H1 (cell line): ENCODE data around the gene CLPSL2. TPM values are rescaled to one million over a fixed set of nuclear protein-coding genes. Genes with fewer than 3 reads are reported as not detected.

Experiments used
- CBX8 ChIP-seq: fragments of 300-800, 300-1000 bp; sonication (generic); IDR thresholded peaks from 2 replicates; pipeline ENCODE4 v1.7.1; 2016; ENCODE audit warnings: low read depth, low read length, borderline replicate concordance
- CHD2 ChIP-seq: IDR thresholded peaks from 2 replicates; pipeline ENCODE4 v1.6.1; 2012; ENCODE audit warnings: low read length, improper control_type of control experiment
- JUND ChIP-seq: IDR thresholded peaks from 2 replicates; pipeline ENCODE4 v1.6.1; 2011; ENCODE audit warnings: mild to moderate bottlenecking, improper control_type of control experiment, low read length
- NANOG ChIP-seq: IDR thresholded peaks from 2 replicates; pipeline ENCODE4 v1.6.1; 2011; ENCODE audit warnings: low read length, low read depth, mild to moderate bottlenecking, inconsistent platforms; ENCODE audit not compliant: insufficient read depth, poor library complexity, severe bottlenecking
- PHF8 ChIP-seq: fragments of 200-600 bp; sonication (generic); conservative IDR thresholded peaks from 2 replicates; pipeline ENCODE4 v1.7.1; 2012; ENCODE audit warnings: low read depth, mild to moderate bottlenecking, inconsistent platforms, low read length, moderate library complexity
- SUZ12 ChIP-seq: fragments of 200-600 bp; sonication (generic); IDR thresholded peaks from 2 replicates; pipeline ENCODE4 v1.6.1; 2012; ENCODE audit warnings: mild to moderate bottlenecking, inconsistent platforms, low read length, moderate library complexity, mixed read lengths
- YY1 ChIP-seq: IDR thresholded peaks from 2 replicates; pipeline ENCODE4 v1.6.1; 2011; ENCODE audit warnings: low read depth, mild to moderate bottlenecking, low read length
- polyA plus RNA-seq, 7 experiments: library from polyadenylated mRNA; depleted of rRNA in 3 of 7; stranded (reverse) in 5 of 7; unstranded in 2 of 7; fragments of >200 nt in 5 of 7; fragments of 200-250 nt in 2 of 7; gene quantifications; 1 replicate in 5 of 7; 2 replicates in 1 of 7; 4 replicates in 1 of 7; pipeline versions ENCODE4 v1.2.1 to v1.2.3, GENCODE V29; 2011 to 2013; ENCODE audit warnings: missing spikeins in 2 of 7, mixed read lengths in 2 of 7
- total RNA-seq: library from RNA; stranded (reverse); fragmentation: NEBNext Ultra II Directional; extraction: Animal tissue kit (Norgen Biotek cat#: 25700); gene quantifications from 2 replicates; pipeline ENCODE4 v1.2.1, GENCODE V29; 2021
- TF ChIP-seq, protein P1 (sequence below): fragments of 300-600 bp; sonication (generic); IDR thresholded peaks from 2 replicates; pipeline ENCODE4 v1.7.1; 2012; ENCODE audit warnings: low read length, moderate library complexity, mild to moderate bottlenecking, inconsistent platforms; ENCODE audit not compliant: insufficient replicate concordance
- TF ChIP-seq, protein P2 (sequence below), 3 experiments: IDR thresholded peaks; 1 replicate in 2 of 3; 2 replicates in 1 of 3; pipeline versions ENCODE4 v1.5.1 to v1.6.1; 2011; ENCODE audit warnings: low read length in 3 of 3, mild to moderate bottlenecking in 3 of 3, inconsistent platforms in 2 of 3, low read depth in 1 of 3, moderate library complexity in 1 of 3; ENCODE audit not compliant: insufficient read depth in 1 of 3; ENCODE audit errors: control extremely low read depth in 1 of 3

The CLPSL2 gene
- total and polyA plus RNA-seq, 2 of the 8 experiments (the other 6 are each of a cell fraction or from before 2014, with no cell fraction given) = 1.4 to 3.4 TPM

DNA sequence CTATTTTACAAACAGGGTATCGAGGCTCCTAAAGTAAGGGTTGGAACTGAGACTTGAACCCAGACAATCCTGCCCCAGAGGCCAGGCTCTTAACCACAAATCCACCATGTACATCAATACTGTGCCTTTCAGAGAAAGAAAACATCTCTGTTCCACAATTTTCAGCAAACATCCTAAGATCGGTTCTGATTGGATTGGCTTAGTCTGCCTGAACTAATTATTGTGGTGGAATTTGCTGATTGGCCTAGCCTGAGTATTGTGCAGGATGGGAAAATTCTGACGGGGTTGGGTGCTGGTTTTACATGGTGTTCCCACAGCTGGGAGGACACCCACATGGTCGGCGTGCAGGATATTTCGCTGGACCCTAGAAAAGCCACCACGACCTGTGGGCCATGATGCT lies 4.3 kb downstream of the CLPSL2 start, which contains the start of gene CLPSL1 (continued):
- TF ChIP-seq, protein P1, sequence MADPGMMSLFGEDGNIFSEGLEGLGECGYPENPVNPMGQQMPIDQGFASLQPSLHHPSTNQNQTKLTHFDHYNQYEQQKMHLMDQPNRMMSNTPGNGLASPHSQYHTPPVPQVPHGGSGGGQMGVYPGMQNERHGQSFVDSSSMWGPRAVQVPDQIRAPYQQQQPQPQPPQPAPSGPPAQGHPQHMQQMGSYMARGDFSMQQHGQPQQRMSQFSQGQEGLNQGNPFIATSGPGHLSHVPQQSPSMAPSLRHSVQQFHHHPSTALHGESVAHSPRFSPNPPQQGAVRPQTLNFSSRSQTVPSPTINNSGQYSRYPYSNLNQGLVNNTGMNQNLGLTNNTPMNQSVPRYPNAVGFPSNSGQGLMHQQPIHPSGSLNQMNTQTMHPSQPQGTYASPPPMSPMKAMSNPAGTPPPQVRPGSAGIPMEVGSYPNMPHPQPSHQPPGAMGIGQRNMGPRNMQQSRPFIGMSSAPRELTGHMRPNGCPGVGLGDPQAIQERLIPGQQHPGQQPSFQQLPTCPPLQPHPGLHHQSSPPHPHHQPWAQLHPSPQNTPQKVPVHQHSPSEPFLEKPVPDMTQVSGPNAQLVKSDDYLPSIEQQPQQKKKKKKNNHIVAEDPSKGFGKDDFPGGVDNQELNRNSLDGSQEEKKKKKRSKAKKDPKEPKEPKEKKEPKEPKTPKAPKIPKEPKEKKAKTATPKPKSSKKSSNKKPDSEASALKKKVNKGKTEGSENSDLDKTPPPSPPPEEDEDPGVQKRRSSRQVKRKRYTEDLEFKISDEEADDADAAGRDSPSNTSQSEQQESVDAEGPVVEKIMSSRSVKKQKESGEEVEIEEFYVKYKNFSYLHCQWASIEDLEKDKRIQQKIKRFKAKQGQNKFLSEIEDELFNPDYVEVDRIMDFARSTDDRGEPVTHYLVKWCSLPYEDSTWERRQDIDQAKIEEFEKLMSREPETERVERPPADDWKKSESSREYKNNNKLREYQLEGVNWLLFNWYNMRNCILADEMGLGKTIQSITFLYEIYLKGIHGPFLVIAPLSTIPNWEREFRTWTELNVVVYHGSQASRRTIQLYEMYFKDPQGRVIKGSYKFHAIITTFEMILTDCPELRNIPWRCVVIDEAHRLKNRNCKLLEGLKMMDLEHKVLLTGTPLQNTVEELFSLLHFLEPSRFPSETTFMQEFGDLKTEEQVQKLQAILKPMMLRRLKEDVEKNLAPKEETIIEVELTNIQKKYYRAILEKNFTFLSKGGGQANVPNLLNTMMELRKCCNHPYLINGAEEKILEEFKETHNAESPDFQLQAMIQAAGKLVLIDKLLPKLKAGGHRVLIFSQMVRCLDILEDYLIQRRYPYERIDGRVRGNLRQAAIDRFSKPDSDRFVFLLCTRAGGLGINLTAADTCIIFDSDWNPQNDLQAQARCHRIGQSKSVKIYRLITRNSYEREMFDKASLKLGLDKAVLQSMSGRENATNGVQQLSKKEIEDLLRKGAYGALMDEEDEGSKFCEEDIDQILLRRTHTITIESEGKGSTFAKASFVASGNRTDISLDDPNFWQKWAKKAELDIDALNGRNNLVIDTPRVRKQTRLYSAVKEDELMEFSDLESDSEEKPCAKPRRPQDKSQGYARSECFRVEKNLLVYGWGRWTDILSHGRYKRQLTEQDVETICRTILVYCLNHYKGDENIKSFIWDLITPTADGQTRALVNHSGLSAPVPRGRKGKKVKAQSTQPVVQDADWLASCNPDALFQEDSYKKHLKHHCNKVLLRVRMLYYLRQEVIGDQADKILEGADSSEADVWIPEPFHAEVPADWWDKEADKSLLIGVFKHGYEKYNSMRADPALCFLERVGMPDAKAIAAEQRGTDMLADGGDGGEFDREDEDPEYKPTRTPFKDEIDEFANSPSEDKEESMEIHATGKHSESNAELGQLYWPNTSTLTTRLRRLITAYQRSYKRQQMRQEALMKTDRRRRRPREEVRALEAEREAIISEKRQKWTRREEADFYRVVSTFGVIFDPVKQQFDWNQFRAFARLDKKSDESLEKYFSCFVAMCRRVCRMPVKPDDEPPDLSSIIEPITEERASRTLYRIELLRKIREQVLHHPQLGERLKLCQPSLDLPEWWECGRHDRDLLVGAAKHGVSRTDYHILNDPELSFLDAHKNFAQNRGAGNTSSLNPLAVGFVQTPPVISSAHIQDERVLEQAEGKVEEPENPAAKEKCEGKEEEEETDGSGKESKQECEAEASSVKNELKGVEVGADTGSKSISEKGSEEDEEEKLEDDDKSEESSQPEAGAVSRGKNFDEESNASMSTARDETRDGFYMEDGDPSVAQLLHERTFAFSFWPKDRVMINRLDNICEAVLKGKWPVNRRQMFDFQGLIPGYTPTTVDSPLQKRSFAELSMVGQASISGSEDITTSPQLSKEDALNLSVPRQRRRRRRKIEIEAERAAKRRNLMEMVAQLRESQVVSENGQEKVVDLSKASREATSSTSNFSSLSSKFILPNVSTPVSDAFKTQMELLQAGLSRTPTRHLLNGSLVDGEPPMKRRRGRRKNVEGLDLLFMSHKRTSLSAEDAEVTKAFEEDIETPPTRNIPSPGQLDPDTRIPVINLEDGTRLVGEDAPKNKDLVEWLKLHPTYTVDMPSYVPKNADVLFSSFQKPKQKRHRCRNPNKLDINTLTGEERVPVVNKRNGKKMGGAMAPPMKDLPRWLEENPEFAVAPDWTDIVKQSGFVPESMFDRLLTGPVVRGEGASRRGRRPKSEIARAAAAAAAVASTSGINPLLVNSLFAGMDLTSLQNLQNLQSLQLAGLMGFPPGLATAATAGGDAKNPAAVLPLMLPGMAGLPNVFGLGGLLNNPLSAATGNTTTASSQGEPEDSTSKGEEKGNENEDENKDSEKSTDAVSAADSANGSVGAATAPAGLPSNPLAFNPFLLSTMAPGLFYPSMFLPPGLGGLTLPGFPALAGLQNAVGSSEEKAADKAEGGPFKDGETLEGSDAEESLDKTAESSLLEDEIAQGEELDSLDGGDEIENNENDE = no peak
- TF ChIP-seq NANOG (no peak), PHF8 (no peak), JUND (no peak), CBX8 (no peak), YY1 (no peak), CHD2 (no peak), SUZ12 (no peak)
- TF ChIP-seq, protein P2, sequence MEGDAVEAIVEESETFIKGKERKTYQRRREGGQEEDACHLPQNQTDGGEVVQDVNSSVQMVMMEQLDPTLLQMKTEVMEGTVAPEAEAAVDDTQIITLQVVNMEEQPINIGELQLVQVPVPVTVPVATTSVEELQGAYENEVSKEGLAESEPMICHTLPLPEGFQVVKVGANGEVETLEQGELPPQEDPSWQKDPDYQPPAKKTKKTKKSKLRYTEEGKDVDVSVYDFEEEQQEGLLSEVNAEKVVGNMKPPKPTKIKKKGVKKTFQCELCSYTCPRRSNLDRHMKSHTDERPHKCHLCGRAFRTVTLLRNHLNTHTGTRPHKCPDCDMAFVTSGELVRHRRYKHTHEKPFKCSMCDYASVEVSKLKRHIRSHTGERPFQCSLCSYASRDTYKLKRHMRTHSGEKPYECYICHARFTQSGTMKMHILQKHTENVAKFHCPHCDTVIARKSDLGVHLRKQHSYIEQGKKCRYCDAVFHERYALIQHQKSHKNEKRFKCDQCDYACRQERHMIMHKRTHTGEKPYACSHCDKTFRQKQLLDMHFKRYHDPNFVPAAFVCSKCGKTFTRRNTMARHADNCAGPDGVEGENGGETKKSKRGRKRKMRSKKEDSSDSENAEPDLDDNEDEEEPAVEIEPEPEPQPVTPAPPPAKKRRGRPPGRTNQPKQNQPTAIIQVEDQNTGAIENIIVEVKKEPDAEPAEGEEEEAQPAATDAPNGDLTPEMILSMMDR (IDR thresholded peaks at IDR 0.05; ENCODE audit: control extremely low read depth in 1 of 3, insufficient read depth in 1 of 3, low read depth in 1 of 3, low read length in 3 of 3) = no peak
